Panc1 (cell line): Measurements from ENCODE around the gene PDXK.

ENCODE experiments used
- POLR2AphosphoS5 ChIP-seq: IDR thresholded peaks from 2 replicates; pipeline ENCODE4 v1.6.1; 2012; ENCODE audit warnings: mild to moderate bottlenecking, low read depth, low read length, moderate library complexity
- SIN3A ChIP-seq: IDR thresholded peaks from 2 replicates; pipeline ENCODE4 v1.6.1; 2012; ENCODE audit warnings: low read depth, mild to moderate bottlenecking, low read length, moderate library complexity, borderline replicate concordance; ENCODE audit not compliant: insufficient read depth
- TCF7L2 ChIP-seq: IDR thresholded peaks from 2 replicates; pipeline ENCODE4 v1.6.1; 2011; ENCODE audit warnings: mild to moderate bottlenecking, low read depth, low read length, inconsistent platforms
- TF ChIP-seq, protein P1 (sequence below): fragments of 450-650 bp; IDR thresholded peaks from 2 replicates; pipeline ENCODE4 v1.5.1; 2017; ENCODE audit warnings: mild to moderate bottlenecking
- TF ChIP-seq, protein P2 (sequence below), 2 experiments: IDR thresholded peaks; 2 replicates each; pipeline ENCODE4 v1.6.1; 2011 to 2012; ENCODE audit warnings: low read depth in 2 of 2, control low read depth in 1 of 2, low read length in 1 of 2, mild to moderate bottlenecking in 1 of 2, moderate library complexity in 1 of 2; ENCODE audit not compliant: insufficient read depth in 1 of 2

DNA sequence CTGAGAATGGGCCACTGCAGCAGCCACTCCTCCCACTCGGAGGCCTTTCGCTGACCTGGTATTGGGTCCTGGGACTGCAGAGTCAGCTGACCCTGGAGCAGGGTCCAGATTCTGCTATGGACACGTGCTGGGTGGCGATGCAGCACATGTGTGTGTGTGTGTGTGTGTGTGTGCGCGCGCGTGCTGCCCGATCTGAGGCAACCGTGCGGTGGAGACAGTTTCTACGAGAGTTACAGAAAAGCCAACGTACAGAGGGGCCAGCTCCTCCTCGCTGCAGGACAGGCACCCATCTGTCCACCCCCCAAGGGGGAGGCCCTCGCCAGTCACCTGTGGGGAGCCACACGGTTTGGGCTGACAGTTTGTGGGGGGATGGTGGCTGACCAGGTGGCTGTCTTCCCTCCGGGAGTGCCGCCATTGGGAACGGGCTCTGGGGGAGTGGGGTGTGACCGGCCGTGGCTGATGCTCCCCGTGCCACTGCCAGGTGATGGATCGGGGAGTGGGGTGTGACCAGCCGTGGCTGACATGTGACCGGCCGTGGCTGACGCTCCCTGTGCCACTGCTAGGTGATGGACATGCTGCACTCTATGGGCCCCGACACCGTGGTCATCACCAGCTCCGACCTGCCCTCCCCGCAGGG lies 33.1 kb downstream of the PDXK start:
- TF ChIP-seq, protein P1, sequence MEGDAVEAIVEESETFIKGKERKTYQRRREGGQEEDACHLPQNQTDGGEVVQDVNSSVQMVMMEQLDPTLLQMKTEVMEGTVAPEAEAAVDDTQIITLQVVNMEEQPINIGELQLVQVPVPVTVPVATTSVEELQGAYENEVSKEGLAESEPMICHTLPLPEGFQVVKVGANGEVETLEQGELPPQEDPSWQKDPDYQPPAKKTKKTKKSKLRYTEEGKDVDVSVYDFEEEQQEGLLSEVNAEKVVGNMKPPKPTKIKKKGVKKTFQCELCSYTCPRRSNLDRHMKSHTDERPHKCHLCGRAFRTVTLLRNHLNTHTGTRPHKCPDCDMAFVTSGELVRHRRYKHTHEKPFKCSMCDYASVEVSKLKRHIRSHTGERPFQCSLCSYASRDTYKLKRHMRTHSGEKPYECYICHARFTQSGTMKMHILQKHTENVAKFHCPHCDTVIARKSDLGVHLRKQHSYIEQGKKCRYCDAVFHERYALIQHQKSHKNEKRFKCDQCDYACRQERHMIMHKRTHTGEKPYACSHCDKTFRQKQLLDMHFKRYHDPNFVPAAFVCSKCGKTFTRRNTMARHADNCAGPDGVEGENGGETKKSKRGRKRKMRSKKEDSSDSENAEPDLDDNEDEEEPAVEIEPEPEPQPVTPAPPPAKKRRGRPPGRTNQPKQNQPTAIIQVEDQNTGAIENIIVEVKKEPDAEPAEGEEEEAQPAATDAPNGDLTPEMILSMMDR, result no peak
- TF ChIP-seq, protein P2, sequence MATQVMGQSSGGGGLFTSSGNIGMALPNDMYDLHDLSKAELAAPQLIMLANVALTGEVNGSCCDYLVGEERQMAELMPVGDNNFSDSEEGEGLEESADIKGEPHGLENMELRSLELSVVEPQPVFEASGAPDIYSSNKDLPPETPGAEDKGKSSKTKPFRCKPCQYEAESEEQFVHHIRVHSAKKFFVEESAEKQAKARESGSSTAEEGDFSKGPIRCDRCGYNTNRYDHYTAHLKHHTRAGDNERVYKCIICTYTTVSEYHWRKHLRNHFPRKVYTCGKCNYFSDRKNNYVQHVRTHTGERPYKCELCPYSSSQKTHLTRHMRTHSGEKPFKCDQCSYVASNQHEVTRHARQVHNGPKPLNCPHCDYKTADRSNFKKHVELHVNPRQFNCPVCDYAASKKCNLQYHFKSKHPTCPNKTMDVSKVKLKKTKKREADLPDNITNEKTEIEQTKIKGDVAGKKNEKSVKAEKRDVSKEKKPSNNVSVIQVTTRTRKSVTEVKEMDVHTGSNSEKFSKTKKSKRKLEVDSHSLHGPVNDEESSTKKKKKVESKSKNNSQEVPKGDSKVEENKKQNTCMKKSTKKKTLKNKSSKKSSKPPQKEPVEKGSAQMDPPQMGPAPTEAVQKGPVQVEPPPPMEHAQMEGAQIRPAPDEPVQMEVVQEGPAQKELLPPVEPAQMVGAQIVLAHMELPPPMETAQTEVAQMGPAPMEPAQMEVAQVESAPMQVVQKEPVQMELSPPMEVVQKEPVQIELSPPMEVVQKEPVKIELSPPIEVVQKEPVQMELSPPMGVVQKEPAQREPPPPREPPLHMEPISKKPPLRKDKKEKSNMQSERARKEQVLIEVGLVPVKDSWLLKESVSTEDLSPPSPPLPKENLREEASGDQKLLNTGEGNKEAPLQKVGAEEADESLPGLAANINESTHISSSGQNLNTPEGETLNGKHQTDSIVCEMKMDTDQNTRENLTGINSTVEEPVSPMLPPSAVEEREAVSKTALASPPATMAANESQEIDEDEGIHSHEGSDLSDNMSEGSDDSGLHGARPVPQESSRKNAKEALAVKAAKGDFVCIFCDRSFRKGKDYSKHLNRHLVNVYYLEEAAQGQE (IDR thresholded peaks at IDR 0.05; ENCODE audit: insufficient read depth in 1 of 2, low read depth in 2 of 2, low read length in 1 of 2), result no peak
- TF ChIP-seq POLR2AphosphoS5 (no peak), TCF7L2 (no peak), SIN3A (no peak)
